IMR-90 (cell line): ENCODE results near the gene GRAMD4. TPM values are rescaled to one million over a fixed set of nuclear protein-coding genes. Genes with fewer than 3 reads are reported as not detected.

Source experiments
- ATAC-seq: fragments of 200-7000 bp; cut with Tn5 transposase; 2 replicates; pipeline ENCODE4 v1.9.1; 2020; ENCODE audit warnings: low read depth, mild to moderate bottlenecking, moderate library complexity
- BruUV-seq: library from RNA; stranded (reverse); fragments of 400-500 nt; replicated peaks from 2 replicates; lab custom pipeline; 2021; lab: Mats Ljungman, UMichigan
- CTCF ChIA-PET: fragments of 300-600 bp; formaldehyde crosslinking; extraction: SDS; loops from one replicate; lab custom pipeline; 2021; ENCODE audit warnings: antibody characterized with exemption; lab: Yijun Ruan, JAX
- POLR2A ChIA-PET: fragments of 300-600 bp; sonication (Branson Sonifier 250); formaldehyde crosslinking; loops from one replicate; lab custom pipeline; 2022; ENCODE audit warnings: antibody characterized with exemption; ENCODE audit not compliant: unreplicated experiment; lab: Charles Lee
- DNase-seq: peaks from one replicate; pipeline ENCODE4 v3.0.0; 2013
- H2AFZ ChIP-seq: replicated peaks from 2 replicates; pipeline ENCODE3; 2013; ENCODE audit warnings: low read length, mild to moderate bottlenecking; ENCODE audit not compliant: poor library complexity
- H2AK5ac ChIP-seq: 2 replicates; pipeline ENCODE4 v1.6.1; 2013; ENCODE audit warnings: low read depth, low read length, inconsistent platforms
- H2AK9ac ChIP-seq: replicated peaks from 2 replicates; pipeline ENCODE3; 2013; ENCODE audit warnings: mild to moderate bottlenecking, low read depth, low read length, moderate library complexity; ENCODE audit not compliant: poor library complexity
- H2BK120ac ChIP-seq: 2 replicates; pipeline ENCODE4 v1.6.1; 2013; ENCODE audit warnings: low read depth, low read length, inconsistent platforms
- H2BK15ac ChIP-seq: 3 replicates; pipeline ENCODE4 v1.6.1; 2013; ENCODE audit warnings: low read depth, low read length, inconsistent platforms
- H2BK20ac ChIP-seq: 2 replicates; pipeline ENCODE4 v1.6.1; 2013; ENCODE audit warnings: low read depth, mild to moderate bottlenecking, inconsistent platforms, low read length, moderate library complexity
- H2BK5ac ChIP-seq: 2 replicates; pipeline ENCODE4 v1.6.1; 2013; ENCODE audit warnings: mild to moderate bottlenecking, low read depth, low read length, inconsistent platforms; ENCODE audit not compliant: poor library complexity, severe bottlenecking
- H3K14ac ChIP-seq: replicated peaks from 2 replicates; pipeline ENCODE4 v1.6.1; 2013; ENCODE audit warnings: low read depth, low read length, inconsistent platforms
- H3K18ac ChIP-seq: 2 replicates; pipeline ENCODE4 v1.6.1; 2013; ENCODE audit warnings: low read depth, low read length, control low read depth
- H3K23ac ChIP-seq: 2 replicates; pipeline ENCODE4 v1.6.1; 2013; ENCODE audit warnings: low read depth, low read length, inconsistent platforms
- H3K27ac ChIP-seq: 2 replicates; pipeline ENCODE4 v1.5.1; 2013; ENCODE audit warnings: mild to moderate bottlenecking, control low read depth, low read length; ENCODE audit not compliant: insufficient read depth
- H3K27me3 ChIP-seq: 2 replicates; pipeline ENCODE4 v1.6.1; 2013; ENCODE audit warnings: low read length; ENCODE audit not compliant: control insufficient read depth, insufficient read depth
- H3K36me3 ChIP-seq: 2 replicates; pipeline ENCODE4 v1.6.1; 2013; ENCODE audit warnings: low read length, mixed read lengths; ENCODE audit not compliant: control insufficient read depth, insufficient read depth
- H3K4ac ChIP-seq: 2 replicates; pipeline ENCODE4 v1.6.1; 2013; ENCODE audit warnings: low read depth, low read length, inconsistent platforms
- H3K4me1 ChIP-seq: 2 replicates; pipeline ENCODE4 v1.6.1; 2013; ENCODE audit warnings: low read length, mixed read lengths; ENCODE audit not compliant: control insufficient read depth, insufficient read depth
- H3K4me2 ChIP-seq: 2 replicates; pipeline ENCODE4 v1.6.1; 2013; ENCODE audit warnings: low read depth, mild to moderate bottlenecking, control low read depth, low read length, moderate library complexity
- H3K4me3 ChIP-seq: 2 replicates; pipeline ENCODE4 v1.5.1; 2013; ENCODE audit warnings: low read depth, mild to moderate bottlenecking, control low read depth, low read length, moderate library complexity; ENCODE audit not compliant: insufficient read depth
- H3K56ac ChIP-seq: 2 replicates; pipeline ENCODE4 v1.6.1; 2013; ENCODE audit warnings: low read length, inconsistent platforms; ENCODE audit not compliant: insufficient read depth; ENCODE audit errors: extremely low read depth
- H3K79me1 ChIP-seq, 2 experiments: 2 replicates each; pipeline ENCODE4 v1.6.1; 2013; ENCODE audit warnings: low read length in 2 of 2, inconsistent platforms in 1 of 2, low read depth in 1 of 2
- H3K9ac ChIP-seq: 2 replicates; pipeline ENCODE4 v1.6.1; 2013; ENCODE audit warnings: low read depth, low read length, control low read depth
- H3K9me1 ChIP-seq: 2 replicates; pipeline ENCODE4 v1.6.1; 2013; ENCODE audit warnings: low read length, inconsistent platforms; ENCODE audit not compliant: insufficient read depth
- H3K9me3 ChIP-seq: 2 replicates; pipeline ENCODE4 v1.6.1; 2013; ENCODE audit warnings: low read length; ENCODE audit not compliant: control insufficient read depth, insufficient read depth
- H4K20me1 ChIP-seq: 2 replicates; pipeline ENCODE4 v1.6.1; 2013; ENCODE audit warnings: low read length, inconsistent platforms; ENCODE audit not compliant: insufficient read depth
- H4K5ac ChIP-seq: 2 replicates; pipeline ENCODE4 v1.6.1; 2013; ENCODE audit warnings: mild to moderate bottlenecking, low read depth, low read length, control low read depth
- H4K8ac ChIP-seq, 2 experiments: 2 replicates each; pipeline ENCODE4 v1.6.1; 2013; ENCODE audit warnings: low read depth in 2 of 2, low read length in 2 of 2, control low read depth in 1 of 2, inconsistent platforms in 1 of 2
- H4K91ac ChIP-seq: 2 replicates; pipeline ENCODE4 v1.6.1; 2013; ENCODE audit warnings: low read depth, low read length, inconsistent platforms; ENCODE audit not compliant: insufficient read depth
- CHD1 ChIP-seq: IDR thresholded peaks from 2 replicates; pipeline ENCODE4 v1.6.1; 2012; ENCODE audit warnings: low read depth, low read length, improper control_type of control experiment
- MAZ ChIP-seq: IDR thresholded peaks from 2 replicates; pipeline ENCODE4 v1.6.1; 2012; ENCODE audit warnings: low read depth, mild to moderate bottlenecking, low read length, improper control_type of control experiment, moderate library complexity, borderline replicate concordance
- MXI1 ChIP-seq: IDR thresholded peaks from 2 replicates; pipeline ENCODE4 v1.6.1; 2012; ENCODE audit warnings: low read depth, mild to moderate bottlenecking, low read length, moderate library complexity, borderline replicate concordance
- POLR2A ChIP-seq: IDR thresholded peaks from 2 replicates; pipeline ENCODE4 v1.6.1; 2012; ENCODE audit warnings: mild to moderate bottlenecking, low read depth, low read length
- RCOR1 ChIP-seq: IDR thresholded peaks from 2 replicates; pipeline ENCODE4 v1.6.1; 2012; ENCODE audit warnings: mild to moderate bottlenecking, low read length, improper control_type of control experiment; ENCODE audit not compliant: insufficient replicate concordance
- RFX5 ChIP-seq: IDR thresholded peaks from 2 replicates; pipeline ENCODE4 v1.8.0; 2012; ENCODE audit warnings: low read depth, mild to moderate bottlenecking, low read length, moderate library complexity
- whole genome bisulfite sequencing, 2 experiments: methylation state at CpG; one replicate each; pipeline versions ENCODE4 v1.1.5 to v1.1.7; 2013; ENCODE audit warnings: missing lambda C conversion rate in 2 of 2; ENCODE audit not compliant: insufficient read length in 1 of 2; ENCODE audit errors: extremely low coverage in 2 of 2; 5-methylcytosine and 5-hydroxymethylcytosine counted together
- dilution Hi-C: fragments of 300-500 bp; cut with HindIII; formaldehyde crosslinking; loops from one replicate; pipeline ENCODE4 v1.14.3; 2018; ENCODE audit warnings: low sequenced_read_pairs; ENCODE audit not compliant: unreplicated experiment
- in situ Hi-C: fragments of 300-500 bp; cut with MboI; formaldehyde crosslinking; loops from 3 replicates; pipeline ENCODE4 v1.14.3; 2019; ENCODE audit warnings: low sequenced_read_pairs, inconsistent platforms, mixed read lengths
- intact Hi-C: fragments of 100-400 bp; cut with micrococcal nuclease; formaldehyde crosslinking; loops from 2 replicates; pipeline ENCODE4 v1.10.0; 2022
- polyA plus RNA-seq, 3 experiments: library from polyadenylated mRNA; depleted of rRNA; stranded (reverse); fragments of >200 nt; gene quantifications; 2 replicates each; pipeline ENCODE4 v1.2.3, GENCODE V29; 2012; ENCODE audit warnings: low replicate concordance in 1 of 3
- total RNA-seq: library from RNA; depleted of rRNA; stranded (reverse); fragments of >200 nt; gene quantifications from 2 replicates; pipeline ENCODE4 v1.2.3, GENCODE V29; 2012

The GRAMD4 gene
- total and polyA plus RNA-seq, 2 of the 4 experiments (the other 2 are of a cell fraction): 2.7 to 5.8 TPM

DNA sequence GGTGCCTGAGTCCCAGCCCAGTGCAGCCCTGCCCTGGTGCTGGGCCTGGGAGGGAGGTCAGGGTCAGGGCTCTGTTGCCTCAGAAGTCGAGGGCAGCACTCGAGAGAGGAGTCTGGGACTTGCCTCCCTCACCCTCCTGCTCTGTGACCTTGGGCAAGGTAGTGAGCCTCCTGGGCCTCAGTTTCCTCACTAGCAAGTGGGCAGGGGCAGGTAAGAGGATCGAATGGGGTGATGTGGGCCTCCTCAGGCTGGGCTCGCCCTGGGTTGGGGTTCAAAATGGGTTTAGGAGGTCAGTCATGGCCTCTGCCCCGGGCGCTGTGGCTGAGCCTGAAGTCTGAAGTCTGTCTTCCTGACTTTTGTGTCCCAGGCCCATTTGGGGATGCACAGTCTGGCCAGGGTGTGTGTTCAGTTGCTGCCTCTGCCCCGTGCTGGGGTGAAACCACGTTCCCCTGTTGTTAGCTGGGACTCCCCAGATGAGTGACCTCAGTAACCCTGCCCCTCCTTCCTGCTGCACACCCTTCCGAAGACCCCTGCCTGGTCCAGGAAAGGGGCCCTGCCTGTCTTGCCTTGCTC is 41.8 kb upstream of the GRAMD4 start:
- 77% methylated on average over 5 of the region's 9 CpGs; no CpG with 5 or more reads in 1 of the 2 experiments for WGBS, 2 experiments
- peak overlapping the region; percentile 26 for H3K9ac ChIP-seq
- H3K23ac ChIP-seq: peak overlapping the region; percentile 31; the same call in 1 of the 2 replicates
- H4K8ac ChIP-seq: 0 out of 4 replicates have a peak overlapping the region, but pooled peaks of 1 of the 2 experiments have one; percentile 13
- TF ChIP-seq RCOR1: no peak
- TF ChIP-seq MXI1: no peak
- no peak for TF ChIP-seq MAZ
- TF ChIP-seq RFX5: no peak
- no peak for TF ChIP-seq CHD1
- TF ChIP-seq POLR2A: no peak
- ChIA-PET POLR2A (no interaction called here), CTCF (interaction anchor here (0.8 kb wide), 1 partner anchor 75 kb away, joined by 3 read pairs; no protein-coding TSS in a partner anchor)
- H2BK15ac ChIP-seq: no peak overlapping the region
- in situ Hi-C loops: no loop called here
- no peak overlapping the region; the same call in 1 of the 2 replicates for H3K18ac ChIP-seq
- no peak overlapping the region for H2BK20ac ChIP-seq
- ATAC-seq (no peak), DNase-seq (no peak)
- H3K36me3 ChIP-seq: no peaks in the 10 kb centered on the region
- peaks cover 16% of the 10 kb centered on the region for H4K20me1 ChIP-seq
- peaks cover 16% of the 10 kb centered on the region for H3K4me1 ChIP-seq
- no TSS peak for BruUV-seq
- peak overlapping the region; percentile 69 for H3K4me2 ChIP-seq
- no peak overlapping the region for H3K56ac ChIP-seq
- H3K79me1 ChIP-seq: peaks cover 12 to 17% of the 10 kb centered on the region in 2 experiments; a peak in 3 of 4 replicates
- no peak overlapping the region for H2AFZ ChIP-seq
- no peak overlapping the region for H3K27ac ChIP-seq
- H3K9me1 ChIP-seq: no peaks in the 10 kb centered on the region
- no peak overlapping the region for H2BK120ac ChIP-seq
- H4K5ac ChIP-seq: no peak overlapping the region; the same call in 1 of the 2 replicates
- H2AK5ac ChIP-seq: peak overlapping the region; percentile 30
- no peak overlapping the region for H2BK5ac ChIP-seq
- dilution Hi-C loops: no loop called here
- peak overlapping the region; percentile 43; the same call in 1 of the 2 replicates for H3K4ac ChIP-seq
- peak overlapping the region; percentile 32; the same call in 1 of the 2 replicates for H4K91ac ChIP-seq
- H3K4me3 ChIP-seq: peak overlapping the region; percentile 83
- peak overlapping the region; percentile 93 for H2AK9ac ChIP-seq
- no peak overlapping the region for H3K14ac ChIP-seq
- intact Hi-C loops: loop anchor here (5.0 kb wide), 2 partner anchors 64 to 99 kb away; no protein-coding TSS in a partner anchor
- H3K9me3 ChIP-seq: no peaks in the 10 kb centered on the region
- H3K27me3 ChIP-seq: peaks cover 11% of the 10 kb centered on the region; the same call in 1 of the 2 replicates
